HEK293T (cell line): ENCODE results near the gene PTGER1.

Experiments used
- CTCF ChIA-PET: fragments of 350-600 bp; formaldehyde crosslinking; extraction: SDS; loops from one replicate; lab custom pipeline; 2021; ENCODE audit warnings: antibody characterized with exemption, inconsistent platforms; lab: Yijun Ruan, JAX
- POLR2A ChIA-PET: fragments of 350-600 bp; formaldehyde crosslinking; extraction: SDS; loops from one replicate; lab custom pipeline; 2020; ENCODE audit warnings: antibody characterized with exemption, inconsistent platforms; lab: Yijun Ruan, JAX
- DNase-seq: peaks from one replicate; pipeline ENCODE4 v3.0.0; 2012; ENCODE audit warnings: mixed read lengths; ENCODE audit errors: extremely low spot score
- ARNT ChIP-seq: fragments of 450-650 bp; IDR thresholded peaks from 2 replicates; pipeline ENCODE4 v1.6.1; 2017; ENCODE audit warnings: mild to moderate bottlenecking
- BHLHE40 ChIP-seq: fragments of 450-650 bp; IDR thresholded peaks from 2 replicates; pipeline ENCODE4 v1.6.1; 2016; ENCODE audit warnings: mild to moderate bottlenecking, moderate library complexity, borderline replicate concordance
- CTBP1 ChIP-seq: fragments of 450-650 bp; IDR thresholded peaks from 2 replicates; pipeline ENCODE4 v1.6.1; 2016; ENCODE audit warnings: borderline replicate concordance
- ELF4 ChIP-seq: fragments of 450-650 bp; IDR thresholded peaks from 2 replicates; pipeline ENCODE4 v1.6.1; 2017; ENCODE audit warnings: antibody characterized with exemption
- FOXA1 ChIP-seq: fragments of 450-650 bp; IDR thresholded peaks from 2 replicates; pipeline ENCODE4 v1.6.1; 2016; ENCODE audit warnings: mild to moderate bottlenecking
- FOXK2 ChIP-seq: fragments of 450-650 bp; IDR thresholded peaks from 2 replicates; pipeline ENCODE4 v1.6.1; 2016; ENCODE audit warnings: mild to moderate bottlenecking
- FOXM1 ChIP-seq: fragments of 450-650 bp; IDR thresholded peaks from 2 replicates; pipeline ENCODE4 v1.6.1; 2017; ENCODE audit warnings: mild to moderate bottlenecking, borderline replicate concordance
- HDGF ChIP-seq: fragments of 450-650 bp; IDR thresholded peaks from 2 replicates; pipeline ENCODE4 v1.6.1; 2017; ENCODE audit warnings: antibody characterized with exemption, borderline replicate concordance
- L3MBTL2 ChIP-seq: fragments of 450-650 bp; conservative IDR thresholded peaks from 2 replicates; pipeline ENCODE4 v1.6.1; 2016; ENCODE audit warnings: mild to moderate bottlenecking
- LEF1 ChIP-seq: fragments of 450-650 bp; IDR thresholded peaks from 2 replicates; pipeline ENCODE4 v1.6.1; 2017; ENCODE audit warnings: mild to moderate bottlenecking, borderline replicate concordance
- NFRKB ChIP-seq: fragments of 450-650 bp; IDR thresholded peaks from 2 replicates; pipeline ENCODE4 v1.6.1; 2016; ENCODE audit warnings: mild to moderate bottlenecking, moderate library complexity
- PKNOX1 ChIP-seq: fragments of 450-650 bp; IDR thresholded peaks from 2 replicates; pipeline ENCODE4 v1.6.1; 2016
- SP1 ChIP-seq: fragments of 450-650 bp; IDR thresholded peaks from 2 replicates; pipeline ENCODE4 v1.6.1; 2017
- SUZ12 ChIP-seq: fragments of 450-650 bp; IDR thresholded peaks from 2 replicates; pipeline ENCODE4 v1.6.1; 2016; ENCODE audit warnings: mild to moderate bottlenecking
- TARDBP ChIP-seq: fragments of 450-650 bp; IDR thresholded peaks from 2 replicates; pipeline ENCODE4 v1.6.1; 2016
- ZNF384 ChIP-seq: fragments of 450-650 bp; IDR thresholded peaks from 2 replicates; pipeline ENCODE4 v1.6.1; 2016

The PTGER1 gene

DNA sequence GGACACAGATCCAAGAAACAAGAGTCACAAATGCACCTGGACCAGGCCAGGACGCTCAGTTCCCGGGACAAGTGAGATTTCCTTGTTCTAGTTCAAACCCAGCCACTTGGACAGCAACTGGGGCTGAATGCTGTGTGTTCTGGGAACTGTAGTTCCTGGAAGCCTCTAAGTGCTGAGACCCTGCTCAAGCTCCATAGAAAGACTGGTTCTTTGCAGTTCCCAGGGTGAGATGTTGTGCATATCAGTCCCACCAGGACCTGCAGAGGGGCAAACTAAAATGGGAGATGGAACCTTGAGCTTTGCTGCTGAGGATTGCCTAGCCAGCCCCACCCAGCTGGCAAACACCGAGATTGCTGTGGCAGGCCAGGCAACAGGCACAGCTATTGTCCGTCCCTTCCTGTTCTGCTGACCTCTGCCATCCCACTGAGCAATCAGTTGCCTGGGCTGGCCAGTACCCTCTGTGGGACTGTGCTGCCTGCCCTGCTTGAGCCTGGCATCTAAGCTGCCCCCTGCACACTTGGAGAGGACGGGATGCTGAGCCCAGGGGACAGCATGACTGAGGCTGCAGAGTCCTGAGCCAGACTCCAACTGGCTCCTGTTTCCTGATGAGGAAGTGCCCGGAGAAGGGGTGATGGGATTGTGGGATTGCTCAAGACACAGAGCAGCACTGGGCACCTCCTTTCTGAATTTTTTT is 22.2 kb upstream of the PTGER1 start:
- CTCF ChIA-PET: interaction anchor here (0.5 to 0.8 kb wide), 2 partner anchors 9 to 12 kb away, joined by 3 to 5 read pairs; no protein-coding TSS in a partner anchor
- no peak for DNase-seq
- TF ChIP-seq LEF1 (no peak), SUZ12 (no peak), PKNOX1 (no peak), FOXK2 (no peak), TARDBP (no peak), HDGF (no peak), CTBP1 (no peak), BHLHE40 (no peak), ARNT (no peak), NFRKB (no peak), FOXA1 (no peak), ZNF384 (no peak), SP1 (no peak)
- POLR2A ChIA-PET: interaction anchor here (1.2 to 3.5 kb wide), 4 partner anchors 10 to 544 kb away, joined by 3 to 27 read pairs (median 4); partner anchors contain the start of genes DCAF15 and DNAJB1

- TF ChIP-seq ELF4: no peak
- TF ChIP-seq SP1: no peak
- TF ChIP-seq NFRKB: no peak
- TF ChIP-seq LEF1: no peak
- TF ChIP-seq ZNF384: no peak
- TF ChIP-seq SUZ12: no peak
- TF ChIP-seq ARNT: no peak
- no peak for TF ChIP-seq PKNOX1
- TF ChIP-seq CTBP1: no peak
- no peak for TF ChIP-seq HDGF
- no peak for TF ChIP-seq FOXK2
- no peak for TF ChIP-seq FOXM1
- no peak for TF ChIP-seq L3MBTL2
- TF ChIP-seq BHLHE40: no peak
- TF ChIP-seq TARDBP: no peak
- no peak for DNase-seq
- ChIA-PET CTCF (no interaction called here), POLR2A (interaction anchor here (1.0 to 3.5 kb wide), 7 partner anchors 10 to 544 kb away, joined by 3 to 27 read pairs (median 3); partner anchors contain the start of genes DCAF15 and DNAJB1)
Measured at GRCh38 chr19:14496834-14497227, 21.7 kb upstream of the PTGER1 start.

GRCh38 chr19:14496029-14496833 is 21.1 kb upstream of the PTGER1 start, which contains the start of gene GIPC1:
TSS of gene GIPC1 (minus strand) at chr19:14496127. CDS start at chr19:14482976, 13,151 bp downstream.
- TF ChIP-seq CTBP1 (no peak), FOXM1 (0 out of 2 replicates have a peak, but pooled peaks have one; percentile 21), FOXA1 (no peak), ZNF384 (no peak), ARNT (no peak), FOXK2 (no peak), HDGF (0 out of 2 replicates have a peak, but pooled peaks have one; percentile 58), L3MBTL2 (peak; percentile 93), SUZ12 (no peak), BHLHE40 (peak; percentile 61; the same call in 1 of the 2 replicates), ELF4 (no peak), LEF1 (no peak; the same call in 1 of the 2 replicates), SP1 (no peak), TARDBP (no peak), NFRKB (no peak), PKNOX1 (peak; percentile 94)
- CTCF ChIA-PET: no interaction called here
- DNase-seq: peak; percentile 99
- POLR2A ChIA-PET: interaction anchor here (1.0 to 3.5 kb wide), 7 partner anchors 9 to 543 kb away, joined by 3 to 27 read pairs (median 3); partner anchors contain the start of genes DCAF15 and DNAJB1

- CTCF ChIA-PET: no interaction called here
- TF ChIP-seq LEF1 (no peak), PKNOX1 (no peak), L3MBTL2 (no peak), HDGF (no peak), ZNF384 (no peak), ELF4 (no peak), CTBP1 (no peak), NFRKB (no peak), SUZ12 (no peak), SP1 (no peak), FOXM1 (no peak), TARDBP (no peak)
- no peak for DNase-seq
- POLR2A ChIA-PET: interaction anchor here (1.0 to 3.5 kb wide), 5 partner anchors 8 to 67 kb away, joined by 3 to 27 read pairs (median 3); partner anchors contain the start of gene DNAJB1
Measured at GRCh38 chr19:14495672-14496028, 20.5 kb upstream of the PTGER1 start.
